ENCODE measurements around the gene IL4I1.

- TF ChIP-seq CTCF (IDR thresholded peaks at IDR 0.05 in 2 of 3, conservative IDR thresholded peaks at IDR 0.05 in 1 of 3; ENCODE audit: borderline replicate concordance in 1 of 3, insufficient read depth in 1 of 3, low read depth in 2 of 3, low read length in 2 of 3) (no peak), ZNF274 (IDR thresholded peaks at IDR 0.05; ENCODE audit: low read depth, low read length) (no peak)
Observed at GRCh38 chr19:49873834-49874233, 22.9 kb downstream of the IL4I1 start.
